ENCODE measurements around the gene MACROD2.

Gene MACROD2

GRCh38 chr20:15018966-15019365 is 1023.6 kb downstream of the MACROD2 start:
- TF ChIP-seq OSR1 (CRISPR knock-in tag; IDR thresholded peaks at IDR 0.05) = no peak
- no peak for TF ChIP-seq ZC3H10 (CRISPR knock-in tag; IDR thresholded peaks at IDR 0.05)
- TF ChIP-seq POU6F1 (CRISPR knock-in tag; IDR thresholded peaks at IDR 0.05; ENCODE audit: borderline replicate concordance, low read depth) = no peak
- no peak for TF ChIP-seq ZNF70 (CRISPR knock-in tag; IDR thresholded peaks at IDR 0.05)
- no peak for TF ChIP-seq ZNF8 (CRISPR knock-in tag; IDR thresholded peaks at IDR 0.05)
- TF ChIP-seq TOX (CRISPR knock-in tag; IDR thresholded peaks at IDR 0.05; ENCODE audit: borderline replicate concordance) = no peak
- TF ChIP-seq SNAI2 (CRISPR knock-in tag; IDR thresholded peaks at IDR 0.05) = no peak
- TF ChIP-seq GLIS3 (CRISPR knock-in tag; IDR thresholded peaks at IDR 0.05) = no peak
- TF ChIP-seq ISL1 (CRISPR knock-in tag; IDR thresholded peaks at IDR 0.05) = no peak
- no peak for TF ChIP-seq TCF4 (CRISPR knock-in tag; IDR thresholded peaks at IDR 0.05; ENCODE audit: borderline replicate concordance)
- no peak for TF ChIP-seq PPARA (CRISPR knock-in tag; IDR thresholded peaks at IDR 0.05; ENCODE audit: borderline replicate concordance)
- TF ChIP-seq ARNTL (CRISPR knock-in tag; IDR thresholded peaks at IDR 0.05; ENCODE audit: borderline replicate concordance, low read depth) = no peak
- TF ChIP-seq PATZ1 (CRISPR knock-in tag; IDR thresholded peaks at IDR 0.05; ENCODE audit: borderline replicate concordance) = no peak
- no peak for TF ChIP-seq CREB5 (CRISPR knock-in tag; IDR thresholded peaks at IDR 0.05; ENCODE audit: low read depth)
- TF ChIP-seq ZFP30 (CRISPR knock-in tag; IDR thresholded peaks at IDR 0.05) = no peak
- no peak for TF ChIP-seq BACH2 (CRISPR knock-in tag; IDR thresholded peaks at IDR 0.05; ENCODE audit: borderline replicate concordance)
- no peak for TF ChIP-seq TSHZ2 (CRISPR knock-in tag; IDR thresholded peaks at IDR 0.05)
- no peak for TF ChIP-seq CSRNP3 (CRISPR knock-in tag; IDR thresholded peaks at IDR 0.05)
- TF ChIP-seq ESRRG (CRISPR knock-in tag; IDR thresholded peaks at IDR 0.05) = no peak

GRCh38 chr20:15020845-15021244 is 1025.5 kb downstream of the MACROD2 start:
- ATAC-seq = no peak
- TF ChIP-seq ZFP30 (CRISPR knock-in tag; IDR thresholded peaks at IDR 0.05) = no peak

More at GRCh38 chr20:15018966-15019365, 1023.6 kb downstream of the MACROD2 start:
- no peak for ATAC-seq

- no peak for ATAC-seq
- TF ChIP-seq ZNF565 (CRISPR knock-in tag; conservative IDR thresholded peaks at IDR 0.05; ENCODE audit: low read depth) (no peak), GLIS3 (CRISPR knock-in tag; IDR thresholded peaks at IDR 0.05) (no peak), ZFP30 (CRISPR knock-in tag; IDR thresholded peaks at IDR 0.05) (no peak), ESRRG (CRISPR knock-in tag; IDR thresholded peaks at IDR 0.05) (no peak), ISL1 (CRISPR knock-in tag; IDR thresholded peaks at IDR 0.05) (no peak), BACH2 (CRISPR knock-in tag; IDR thresholded peaks at IDR 0.05; ENCODE audit: borderline replicate concordance) (no peak), ZNF8 (CRISPR knock-in tag; IDR thresholded peaks at IDR 0.05) (no peak), ZNF70 (CRISPR knock-in tag; IDR thresholded peaks at IDR 0.05) (no peak), TCF4 (CRISPR knock-in tag; IDR thresholded peaks at IDR 0.05; ENCODE audit: borderline replicate concordance) (no peak), RARB (CRISPR knock-in tag; IDR thresholded peaks at IDR 0.05) (no peak), SNAI2 (CRISPR knock-in tag; IDR thresholded peaks at IDR 0.05) (no peak)
These were observed 1027.6 kb downstream of the MACROD2 start for GRCh38 chr20:15022921-15023320.
